Measurements from ENCODE around the gene TPRG1.

Gene TPRG1, protein sequence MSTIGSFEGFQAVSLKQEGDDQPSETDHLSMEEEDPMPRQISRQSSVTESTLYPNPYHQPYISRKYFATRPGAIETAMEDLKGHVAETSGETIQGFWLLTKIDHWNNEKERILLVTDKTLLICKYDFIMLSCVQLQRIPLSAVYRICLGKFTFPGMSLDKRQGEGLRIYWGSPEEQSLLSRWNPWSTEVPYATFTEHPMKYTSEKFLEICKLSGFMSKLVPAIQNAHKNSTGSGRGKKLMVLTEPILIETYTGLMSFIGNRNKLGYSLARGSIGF
- total RNA-seq, result 4.2 to 18.2 reads per million in 2 experiments

DNA sequence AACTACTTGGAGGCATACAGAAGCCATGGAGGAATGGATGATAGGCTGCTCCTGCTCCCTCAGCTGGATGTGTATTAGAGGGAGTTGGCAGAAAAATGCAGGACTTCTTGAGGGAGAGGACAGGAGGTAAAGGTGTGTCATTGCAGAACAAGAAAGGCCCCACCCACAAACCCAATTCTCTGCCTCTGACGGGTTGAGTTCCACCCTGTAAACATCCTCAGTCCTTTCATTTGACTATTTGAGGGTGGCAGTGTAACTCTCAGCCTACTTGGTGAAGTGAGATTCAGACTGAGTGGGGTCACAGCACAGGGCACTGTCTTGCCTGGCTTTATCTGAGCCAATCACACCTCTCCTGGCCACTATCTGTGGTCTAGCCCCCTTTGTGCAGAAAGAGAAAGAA, at the start of gene TPRG1:
Gene TPRG1, plus strand, starts transcription at position 265 of the 400 bp plus-strand sequence. CDS start 35,414 bp downstream, outside the sequence.
- DNase-seq (ENCODE audit: low read depth), result no peak

DNA sequence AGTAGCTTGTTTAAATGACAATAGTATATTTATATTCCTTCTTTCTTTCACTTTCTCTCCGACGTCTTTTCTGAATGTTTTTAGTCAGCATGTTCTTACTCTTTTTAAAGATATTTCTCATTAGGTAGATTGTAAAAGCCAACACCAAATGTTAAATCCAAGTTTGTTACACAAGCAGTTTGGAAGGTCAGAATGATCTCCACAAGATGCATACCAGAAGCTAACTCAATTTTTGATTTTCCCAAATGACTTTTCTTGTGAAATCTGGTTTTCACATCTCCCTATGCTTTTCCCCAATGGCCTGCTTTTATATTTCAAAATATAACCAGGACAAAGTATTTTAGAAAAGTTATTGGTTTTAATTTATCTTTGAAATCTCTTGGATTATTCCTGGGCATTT, 49.7 kb upstream of the TPRG1 start:
- DNase-seq (ENCODE audit: low read depth), result no peak

DNA sequence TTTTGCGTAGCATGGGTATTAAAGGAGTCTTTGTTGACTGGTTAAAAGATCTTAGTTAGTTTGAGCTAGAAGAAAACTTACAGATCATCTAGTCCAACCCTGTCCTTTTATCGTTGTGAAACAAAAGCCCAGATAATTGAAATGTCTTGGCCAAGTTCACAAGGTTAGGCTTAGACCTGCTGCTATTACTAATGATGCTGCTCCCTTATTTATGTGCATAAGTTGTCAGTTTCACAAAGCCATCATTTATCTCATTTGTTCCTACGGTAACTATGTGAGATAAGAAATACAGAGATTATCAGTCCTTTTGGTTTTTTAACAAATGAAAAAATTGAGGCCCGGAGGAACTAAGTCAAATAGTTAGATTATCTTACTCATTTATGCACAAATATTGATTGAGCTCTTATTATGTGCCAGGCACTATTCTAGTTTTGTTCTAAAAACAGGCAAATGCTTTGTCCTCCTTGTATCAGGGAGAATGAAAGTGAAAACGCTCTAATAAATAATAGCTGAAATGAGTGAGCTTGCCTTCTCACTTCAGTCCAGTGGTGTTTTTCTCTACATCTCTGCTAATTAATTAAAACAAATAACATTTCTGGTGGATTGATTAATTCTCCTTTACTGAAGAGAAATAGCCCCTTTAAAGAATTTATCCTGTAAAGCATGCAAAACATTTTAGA, 49.1 kb upstream of the TPRG1 start:
- DNase-seq (ENCODE audit: low read depth), result no peak

DNA sequence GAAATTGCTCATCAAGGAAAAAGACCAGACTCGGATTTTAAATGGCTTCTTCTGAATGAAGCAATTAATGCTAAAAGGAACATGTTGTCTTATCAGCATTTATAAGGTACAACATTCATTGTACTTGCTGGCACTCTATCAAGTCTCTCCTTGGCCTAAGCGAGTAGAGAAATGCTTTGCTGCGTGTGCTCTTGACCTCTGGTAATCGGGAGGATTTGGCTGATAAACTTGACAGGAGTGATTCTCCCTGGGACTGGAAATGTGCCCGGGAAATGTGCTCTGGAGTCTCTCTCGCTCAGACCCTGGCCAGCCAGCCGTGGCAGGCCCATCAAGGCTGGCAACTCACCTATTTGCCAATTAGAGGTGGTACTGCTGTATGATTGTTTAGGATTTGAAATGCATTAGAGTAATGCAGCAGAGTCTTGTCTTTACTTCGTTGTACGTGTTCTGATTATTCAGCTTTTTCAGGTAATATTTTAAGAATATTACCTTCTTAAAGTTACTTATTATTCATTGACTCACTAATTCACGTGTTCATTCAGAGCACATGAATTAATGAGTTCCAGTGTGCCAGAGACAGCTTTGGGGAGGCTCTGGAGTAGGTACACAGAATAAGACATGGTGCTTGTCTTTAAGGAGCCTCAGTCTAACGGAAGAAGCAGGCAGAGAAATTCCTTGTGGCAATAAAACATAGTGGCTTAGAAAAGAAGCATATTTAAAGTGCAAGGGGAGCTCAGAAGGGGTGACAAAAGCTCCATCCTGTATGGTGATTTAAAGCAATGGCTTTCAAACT, 48.0 kb upstream of the TPRG1 start:
- no peak for DNase-seq (ENCODE audit: low read depth)

DNA sequence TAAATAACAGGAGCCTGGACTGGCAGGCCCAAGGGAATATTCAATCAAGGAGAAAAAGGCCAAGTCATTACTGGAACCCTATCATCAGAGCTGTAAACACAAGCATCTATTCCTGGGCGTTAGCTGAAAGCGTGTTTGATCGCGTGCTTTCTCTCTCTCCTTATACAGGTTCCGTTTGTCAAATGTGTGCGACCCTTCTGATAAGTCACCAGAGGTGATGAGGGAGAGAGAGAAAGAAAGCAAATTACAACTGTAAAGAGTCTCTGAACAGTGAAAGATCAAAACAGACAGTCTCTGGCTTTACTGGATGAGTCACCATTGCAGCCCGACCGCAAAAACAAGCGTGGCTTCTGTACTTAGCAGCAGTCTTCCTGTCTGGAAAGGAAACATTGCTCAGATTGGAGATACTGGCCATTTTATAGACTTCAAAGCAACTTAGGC, 39.5 kb upstream of the TPRG1 start:
- DNase-seq (ENCODE audit: low read depth), result peak; percentile 65

DNA sequence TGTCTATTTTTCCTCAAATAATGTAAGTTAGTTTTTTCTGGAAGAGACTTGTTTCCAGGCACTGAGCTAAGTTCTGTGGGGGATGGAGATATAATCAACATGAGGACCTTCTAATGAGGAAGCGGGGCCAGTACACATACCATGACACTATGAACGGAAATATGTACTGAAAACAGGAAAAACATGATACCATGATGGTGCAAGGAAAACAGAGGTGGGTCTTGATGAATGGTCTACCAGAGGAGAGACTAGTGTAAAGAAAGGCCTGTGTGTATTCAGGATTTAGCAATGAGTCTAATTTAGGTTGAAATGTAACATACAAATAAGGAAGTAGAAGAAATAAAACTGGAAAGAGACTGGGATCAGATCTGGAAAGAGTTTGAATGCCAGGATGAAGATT, 38.9 kb upstream of the TPRG1 start:
- no peak for DNase-seq (ENCODE audit: low read depth)

GRCh38 chr3:189133768-189134167, 38.0 kb upstream of the TPRG1 start:
- no peak for DNase-seq (ENCODE audit: low read depth)

GRCh38 chr3:189137416-189137815, 34.4 kb upstream of the TPRG1 start:
- no peak for DNase-seq (ENCODE audit: low read depth)

DNA sequence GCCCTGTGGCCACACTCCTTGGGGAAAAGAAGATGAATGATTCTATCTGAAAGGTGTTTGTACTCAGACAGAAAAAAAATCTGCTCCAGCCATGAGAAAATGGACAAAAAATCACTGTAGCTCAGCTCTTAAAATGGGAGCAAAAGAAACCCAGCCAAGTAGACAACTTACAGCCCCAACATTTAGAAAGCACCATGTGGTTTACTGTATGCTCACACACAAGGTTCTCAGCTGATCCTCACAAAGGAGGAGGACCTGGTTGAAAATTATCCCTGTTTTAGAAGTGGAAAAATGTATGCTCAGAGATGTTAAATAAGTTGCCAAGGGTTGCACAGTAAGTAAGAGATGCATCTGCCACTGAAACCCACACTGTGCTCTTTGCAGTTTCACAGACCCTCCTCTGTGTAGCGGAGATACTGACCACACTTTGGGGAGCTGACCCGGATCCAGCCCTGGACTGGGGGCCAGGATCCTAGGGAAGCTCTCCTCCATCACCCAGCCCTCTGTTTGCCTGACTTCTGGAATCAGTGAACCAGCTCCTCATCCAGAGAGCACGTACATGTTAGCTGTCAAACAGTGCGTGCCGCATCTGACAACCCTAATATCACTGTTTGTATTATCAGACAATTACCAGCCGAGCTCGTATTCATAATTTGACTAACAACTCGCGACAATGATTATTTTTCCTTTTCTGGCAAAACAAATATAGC, 32.7 kb upstream of the TPRG1 start:
- DNase-seq (ENCODE audit: low read depth), result no peak

GRCh38 chr3:189139611-189139940, 32.2 kb upstream of the TPRG1 start:
- DNase-seq (ENCODE audit: low read depth), result no peak

DNA sequence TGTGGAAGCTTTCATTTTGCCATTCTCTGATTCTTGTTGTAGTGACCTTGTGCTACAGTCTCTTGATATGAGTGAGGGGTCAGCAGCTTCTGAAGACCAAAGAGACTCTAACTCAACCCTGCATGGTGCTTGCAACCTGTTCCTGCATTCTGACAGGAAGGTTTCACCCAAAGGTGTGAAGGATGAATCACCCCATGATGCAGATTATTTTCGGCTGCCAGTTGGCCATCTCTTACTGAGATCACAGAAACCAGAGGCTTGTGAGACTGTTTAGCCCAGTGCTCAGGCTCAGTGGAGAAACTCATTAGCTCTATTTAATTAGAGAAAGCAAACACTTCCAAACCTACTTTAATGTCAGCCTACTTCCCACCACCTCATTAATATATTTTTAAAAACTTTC, 29.2 kb upstream of the TPRG1 start:
- DNase-seq (ENCODE audit: low read depth), result no peak

DNA sequence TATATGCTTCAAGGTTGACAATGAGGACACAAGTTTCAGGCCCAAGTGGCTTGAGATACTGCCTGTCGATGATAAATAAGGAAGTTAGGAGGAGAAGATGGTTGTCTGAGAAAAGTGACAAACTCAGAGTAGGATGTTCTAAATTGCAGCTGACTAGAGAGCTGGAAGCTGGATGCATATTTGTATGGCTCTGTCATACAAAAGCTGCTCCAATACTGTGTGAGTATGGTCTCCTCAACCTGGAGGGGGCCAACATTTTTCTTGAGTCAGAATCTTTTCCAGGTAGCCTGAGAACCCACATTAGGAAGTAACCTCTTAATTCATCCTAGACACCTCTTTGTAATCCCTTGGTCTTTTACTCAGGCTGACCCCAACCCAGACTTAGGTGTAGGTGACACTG, 28.4 kb upstream of the TPRG1 start:
- DNase-seq (ENCODE audit: low read depth), result no peak

GRCh38 chr3:189143771-189144170, 28.0 kb upstream of the TPRG1 start:
- no peak for DNase-seq (ENCODE audit: low read depth)

DNA sequence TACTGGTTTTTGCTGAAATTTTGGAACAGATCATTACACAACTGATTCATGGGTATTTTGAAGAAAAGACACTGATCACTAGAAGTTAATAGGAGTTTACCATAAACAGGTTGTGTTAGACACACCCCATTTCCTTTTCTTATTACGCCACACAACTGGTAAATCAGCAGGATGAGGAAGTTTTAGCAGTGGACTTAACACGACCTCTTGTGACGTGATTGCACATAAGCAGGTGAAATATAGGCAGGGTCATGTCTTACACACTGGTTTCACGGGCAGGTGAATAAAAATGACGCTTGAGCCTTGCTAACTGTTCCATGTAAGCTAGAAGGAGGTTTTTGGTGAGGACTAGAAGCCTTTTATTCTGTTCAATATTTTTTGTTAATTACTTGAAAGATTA, 27.1 kb upstream of the TPRG1 start:
- no peak for DNase-seq (ENCODE audit: low read depth)

GRCh38 chr3:189146848-189147247, 24.9 kb upstream of the TPRG1 start:
- no peak for DNase-seq (ENCODE audit: low read depth)

DNA sequence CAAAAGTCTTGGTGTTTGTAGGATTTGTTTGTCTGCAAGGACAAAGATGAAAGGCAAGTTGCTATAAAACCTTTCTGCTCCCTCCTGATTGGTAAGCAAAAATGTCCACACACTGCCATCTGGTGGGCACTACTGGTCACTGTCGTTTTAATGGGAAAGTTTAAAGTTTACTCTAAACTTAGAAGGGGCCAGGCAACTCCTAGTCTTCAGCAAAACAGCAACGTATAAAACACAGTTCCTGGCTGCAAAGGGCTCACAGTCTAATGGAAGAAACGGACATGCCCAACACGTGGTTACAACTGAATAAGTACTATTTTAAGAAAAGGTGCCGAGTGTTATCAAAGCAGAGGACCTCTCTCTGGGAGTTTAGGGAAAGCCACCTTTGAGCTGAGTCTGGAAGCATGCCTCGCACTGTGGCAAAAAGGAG, 23.7 kb upstream of the TPRG1 start:
- DNase-seq (ENCODE audit: low read depth), result peak; percentile 45

GRCh38 chr3:189149203-189149602, 22.6 kb upstream of the TPRG1 start:
- no peak for DNase-seq (ENCODE audit: low read depth)

DNA sequence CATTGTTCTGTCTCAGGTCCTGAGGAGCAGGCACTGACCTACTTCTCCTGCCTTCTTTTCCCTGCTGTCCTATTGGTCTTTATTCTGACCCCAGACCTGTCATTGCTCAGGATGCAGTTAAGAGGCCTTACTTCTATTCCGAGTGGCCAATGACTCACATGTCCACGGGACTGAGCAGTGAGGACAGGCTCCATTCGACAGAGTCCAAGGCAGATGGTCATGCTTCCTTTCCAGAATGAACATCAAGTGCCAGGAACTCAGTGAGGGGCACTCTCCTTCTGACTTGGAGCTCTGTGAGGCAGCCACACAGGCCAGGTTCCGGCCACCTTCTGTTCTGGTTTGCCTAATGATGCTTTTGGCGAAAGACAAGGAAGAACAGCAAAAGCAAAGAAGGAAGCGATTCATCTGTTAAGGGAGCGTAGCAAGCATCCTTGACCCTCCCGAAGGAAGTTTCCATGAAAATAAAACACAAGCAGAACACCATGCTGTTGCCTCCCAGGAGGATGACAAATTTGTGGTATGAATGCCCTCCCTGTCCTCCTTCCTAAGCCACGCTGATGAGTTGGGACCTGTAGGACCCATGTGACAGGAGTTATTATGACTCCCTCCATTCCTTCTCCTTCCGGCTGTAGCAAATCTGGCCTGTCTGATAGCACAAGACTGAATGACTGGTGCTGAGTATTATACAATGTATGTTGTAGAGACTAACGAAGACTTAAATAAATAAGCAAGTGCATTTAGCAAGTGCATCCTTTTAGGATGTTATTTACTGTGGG, 14.4 kb upstream of the TPRG1 start:
- DNase-seq (ENCODE audit: low read depth), result no peak

DNA sequence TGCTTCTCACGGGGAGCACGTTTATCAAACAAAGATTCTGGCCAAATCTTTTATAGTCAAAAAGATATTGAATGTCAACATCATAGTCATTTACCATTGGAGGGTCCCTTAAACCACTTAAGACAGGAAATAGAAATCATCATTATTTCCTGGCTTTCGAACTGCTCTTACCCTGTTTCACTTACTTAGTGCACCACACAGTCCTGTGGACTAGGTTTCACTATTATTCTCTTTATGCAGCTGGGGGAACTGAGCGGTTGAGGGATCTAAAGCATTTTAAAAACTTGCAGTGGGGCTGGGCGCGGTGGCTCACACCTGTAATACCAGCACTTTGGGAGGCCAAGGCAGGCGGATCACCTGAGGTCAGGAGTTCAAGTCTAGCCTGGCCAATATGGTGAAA, 13.7 kb upstream of the TPRG1 start:
- no peak for DNase-seq (ENCODE audit: low read depth)

- no peak for DNase-seq (ENCODE audit: low read depth)
Observed at GRCh38 chr3:189160519-189161309, 11.1 kb upstream of the TPRG1 start.
